H1 (cell line): ENCODE measurements around the gene SKOR2.

Source experiments
- BRCA1 ChIP-seq: IDR thresholded peaks from 2 replicates; pipeline ENCODE4 v1.6.1; 2012; ENCODE audit warnings: low read depth, low read length, improper control_type of control experiment
- CEBPB ChIP-seq: IDR thresholded peaks from 2 replicates; pipeline ENCODE4 v1.6.1; 2012; ENCODE audit warnings: low read depth, low read length
- CHD2 ChIP-seq: IDR thresholded peaks from 2 replicates; pipeline ENCODE4 v1.6.1; 2012; ENCODE audit warnings: low read length, improper control_type of control experiment
- CREB1 ChIP-seq: IDR thresholded peaks from 2 replicates; pipeline ENCODE4 v1.6.1; 2012; ENCODE audit warnings: inconsistent platforms
- CTCF ChIP-seq, 3 experiments: IDR thresholded peaks; 1 replicate in 2 of 3; 2 replicates in 1 of 3; pipeline versions ENCODE4 v1.5.1 to v1.6.1; 2011; ENCODE audit warnings: low read length in 3 of 3, mild to moderate bottlenecking in 3 of 3, inconsistent platforms in 2 of 3, low read depth in 1 of 3, moderate library complexity in 1 of 3; ENCODE audit not compliant: insufficient read depth in 1 of 3; ENCODE audit errors: control extremely low read depth in 1 of 3
- JUN ChIP-seq: IDR thresholded peaks from 2 replicates; pipeline ENCODE4 v1.6.1; 2011; ENCODE audit warnings: low read depth, mild to moderate bottlenecking, improper control_type of control experiment, low read length
- JUND ChIP-seq: IDR thresholded peaks from 2 replicates; pipeline ENCODE4 v1.6.1; 2011; ENCODE audit warnings: mild to moderate bottlenecking, improper control_type of control experiment, low read length
- POLR2AphosphoS5 ChIP-seq: IDR thresholded peaks from 2 replicates; pipeline ENCODE4 v1.6.1; 2011; ENCODE audit warnings: low read depth, low read length

DNA sequence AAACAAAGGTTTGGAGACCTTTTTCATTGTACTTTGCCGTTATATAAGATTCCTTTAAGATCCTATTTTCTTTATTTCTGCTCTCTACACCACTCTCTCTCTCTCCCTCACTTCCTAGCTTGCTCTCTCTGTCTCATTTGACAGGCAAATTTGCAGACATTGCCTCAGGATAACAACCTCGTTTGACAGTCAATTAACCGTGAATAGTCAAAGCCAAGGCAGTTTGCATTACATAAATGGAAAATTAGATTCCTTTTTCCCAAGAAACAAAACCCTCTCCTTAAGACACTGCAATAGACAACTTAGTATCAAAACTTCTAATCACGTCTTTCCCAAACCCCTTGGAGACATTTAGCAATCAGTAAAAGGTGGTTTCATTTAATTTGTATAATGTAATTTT is 7.4 kb downstream of the SKOR2 start:
- no peak for TF ChIP-seq JUND
- TF ChIP-seq JUN, result no peak
- no peak for TF ChIP-seq CHD2
- no peak for TF ChIP-seq CTCF (IDR thresholded peaks at IDR 0.05; ENCODE audit: control extremely low read depth in 1 of 3, insufficient read depth in 1 of 3, low read depth in 1 of 3, low read length in 3 of 3)
- no peak for TF ChIP-seq POLR2AphosphoS5
- no peak for TF ChIP-seq CREB1
- no peak for TF ChIP-seq BRCA1
- no peak for TF ChIP-seq CEBPB
